ENCODE results near the gene SATB1.

The SATB1 gene

GRCh38 chr3:18405141-18405540 is 20.0 kb downstream of the SATB1 start:
- Histone ChIP-seq H3K9me2 (replicated peaks; ENCODE audit: low read depth, low read length) (no peaks in the 10 kb centered on the region), H3F3A (ENCODE audit: low read depth) (no peaks in the 10 kb centered on the region), H3K4me1 (ENCODE audit: insufficient read depth, low read length, poor library complexity, severe bottlenecking) (no peaks in the 10 kb centered on the region), H3K79me2 (ENCODE audit: insufficient read depth, low read length) (peaks cover 20% of the 10 kb centered on the region), H3K27me3 (ENCODE audit: insufficient read depth, low read length, poor library complexity, severe bottlenecking) (no peaks in the 10 kb centered on the region), H3K4me3 (ENCODE audit: low read length, poor library complexity, severe bottlenecking) (no peak overlapping the region), H4K20me1 (ENCODE audit: insufficient read depth, low read length, poor library complexity, severe bottlenecking) (no peaks in the 10 kb centered on the region), H3K4me2 (ENCODE audit: low read depth, low read length, poor library complexity, severe bottlenecking) (no peak overlapping the region), H3K36me3 (ENCODE audit: insufficient read depth, low read length) (peaks cover 60% of the 10 kb centered on the region; the same call in 1 of the 2 replicates), H2AFZ (ENCODE audit: low read length) (no peak overlapping the region), H3K9me3 (ENCODE audit: insufficient read depth, low read depth, low read length) (no peaks in the 10 kb centered on the region), H3K9ac (ENCODE audit: low read depth, low read length, poor library complexity, severe bottlenecking) (no peak overlapping the region)
- no peak for TF ChIP-seq CTCF (conservative IDR thresholded peaks at IDR 0.05; ENCODE audit: low read length)
- TF ChIP-seq EZH2phosphoT487 (IDR thresholded peaks at IDR 0.05; ENCODE audit: borderline replicate concordance) = no peak

DNA sequence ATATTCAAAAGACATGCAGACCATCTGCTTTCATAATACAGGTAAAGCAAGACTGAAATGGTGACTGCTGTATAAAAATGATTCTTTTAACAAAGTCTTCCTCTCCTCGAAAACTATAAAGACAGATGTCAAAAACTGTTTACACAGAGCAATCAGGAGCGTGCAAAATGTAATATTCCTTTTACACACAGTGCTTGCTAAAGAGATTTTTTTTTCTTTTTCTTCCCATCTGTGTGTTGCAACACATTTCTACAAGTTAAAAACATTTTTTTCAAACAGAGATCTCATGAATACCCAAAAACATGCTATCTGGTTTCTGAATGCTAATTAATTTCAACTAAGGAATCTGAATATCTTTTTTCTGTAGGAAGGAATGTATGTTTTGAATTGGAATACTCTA is 22.1 kb downstream of the SATB1 start:
- H3K36me3 ChIP-seq (ENCODE audit: insufficient read depth, low read length) = peaks cover 62% of the 10 kb centered on the region; the same call in 1 of the 2 replicates
- no peaks in the 10 kb centered on the region for H3K4me1 ChIP-seq (ENCODE audit: insufficient read depth, low read length, poor library complexity, severe bottlenecking)
- no peaks in the 10 kb centered on the region for H3K9me2 ChIP-seq (replicated peaks; ENCODE audit: low read depth, low read length)
- H3K4me2 ChIP-seq (ENCODE audit: low read depth, low read length, poor library complexity, severe bottlenecking) = no peak overlapping the region
- H2AFZ ChIP-seq (ENCODE audit: low read length) = no peak overlapping the region
- no peaks in the 10 kb centered on the region for H3F3A ChIP-seq (ENCODE audit: low read depth)
- H4K20me1 ChIP-seq (ENCODE audit: insufficient read depth, low read length, poor library complexity, severe bottlenecking) = no peaks in the 10 kb centered on the region
- peaks cover 29% of the 10 kb centered on the region for H3K79me2 ChIP-seq (ENCODE audit: insufficient read depth, low read length)
- TF ChIP-seq EZH2phosphoT487 (IDR thresholded peaks at IDR 0.05; ENCODE audit: borderline replicate concordance) (no peak), CTCF (conservative IDR thresholded peaks at IDR 0.05; ENCODE audit: low read length) (no peak)
- no peaks in the 10 kb centered on the region for H3K27me3 ChIP-seq (ENCODE audit: insufficient read depth, low read length, poor library complexity, severe bottlenecking)
- H3K9ac ChIP-seq (ENCODE audit: low read depth, low read length, poor library complexity, severe bottlenecking) = no peak overlapping the region
- H3K9me3 ChIP-seq (ENCODE audit: insufficient read depth, low read depth, low read length) = no peaks in the 10 kb centered on the region
- H3K4me3 ChIP-seq (ENCODE audit: low read length, poor library complexity, severe bottlenecking) = no peak overlapping the region

DNA sequence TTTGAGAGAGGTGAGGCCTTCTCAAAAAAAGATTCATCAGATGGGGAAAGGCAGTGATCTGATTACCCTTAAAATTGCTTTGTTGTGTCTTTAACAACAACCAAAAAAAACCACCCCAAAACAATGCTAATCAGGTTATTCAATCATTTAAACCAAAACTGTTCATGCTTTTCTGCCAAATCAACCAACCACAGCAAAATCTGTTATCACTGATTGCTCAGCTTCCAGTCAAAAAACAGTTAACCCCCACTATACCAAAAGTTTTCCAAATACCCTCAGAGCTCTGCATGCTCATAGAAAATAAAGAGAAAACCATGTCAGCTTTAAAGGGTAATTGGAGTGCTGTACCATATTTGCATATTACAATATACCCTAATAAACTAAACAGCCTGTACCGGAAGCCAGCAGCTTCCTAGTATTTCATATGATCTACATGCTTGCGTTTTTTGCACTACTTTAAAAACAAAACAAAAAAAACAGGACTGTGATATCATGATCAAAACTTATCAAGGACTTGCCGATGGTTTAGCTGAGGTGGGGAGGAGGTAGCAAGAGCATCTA is 22.8 kb downstream of the SATB1 start:
- no peaks in the 10 kb centered on the region for H3K9me3 ChIP-seq (ENCODE audit: insufficient read depth, low read depth, low read length)
- H2AFZ ChIP-seq (ENCODE audit: low read length) = no peak overlapping the region
- no peaks in the 10 kb centered on the region for H3F3A ChIP-seq (ENCODE audit: low read depth)
- no peaks in the 10 kb centered on the region for H3K9me2 ChIP-seq (replicated peaks; ENCODE audit: low read depth, low read length)
- H3K36me3 ChIP-seq (ENCODE audit: insufficient read depth, low read length) = peaks cover 63% of the 10 kb centered on the region; the same call in 1 of the 2 replicates
- no peaks in the 10 kb centered on the region for H4K20me1 ChIP-seq (ENCODE audit: insufficient read depth, low read length, poor library complexity, severe bottlenecking)
- TF ChIP-seq CTCF (conservative IDR thresholded peaks at IDR 0.05; ENCODE audit: low read length) = no peak
- no peak for TF ChIP-seq EZH2phosphoT487 (IDR thresholded peaks at IDR 0.05; ENCODE audit: borderline replicate concordance)
- peaks cover 23% of the 10 kb centered on the region for H3K79me2 ChIP-seq (ENCODE audit: insufficient read depth, low read length)
- no peak overlapping the region for H3K4me3 ChIP-seq (ENCODE audit: low read length, poor library complexity, severe bottlenecking)
- H3K4me1 ChIP-seq (ENCODE audit: insufficient read depth, low read length, poor library complexity, severe bottlenecking) = no peaks in the 10 kb centered on the region
- H3K4me2 ChIP-seq (ENCODE audit: low read depth, low read length, poor library complexity, severe bottlenecking) = no peak overlapping the region
- H3K9ac ChIP-seq (ENCODE audit: low read depth, low read length, poor library complexity, severe bottlenecking) = no peak overlapping the region
- H3K27me3 ChIP-seq (ENCODE audit: insufficient read depth, low read length, poor library complexity, severe bottlenecking) = no peaks in the 10 kb centered on the region
